Peyer's patch (tissue), 4 donors: ENCODE data around the gene R3HDM2.

Experiments
- CTCF ChIP-seq, 6 experiments: fragments of 450-650 bp in 4 of 6; fragments of 200-600 bp in 2 of 6; sonication (generic) in 1 of 6; IDR thresholded peaks; one replicate each; pipeline ENCODE4 v1.5.1; 2017 to 2019; ENCODE audit warnings: antibody characterized with exemption in 6 of 6, mild to moderate bottlenecking in 3 of 6, moderate library complexity in 1 of 6
- POLR2A ChIP-seq, 2 donors: fragments of 450-650 bp; IDR thresholded peaks; one replicate each; pipeline ENCODE4 v1.5.1; 2017; ENCODE audit warnings: antibody characterized with exemption in 2 of 2, mild to moderate bottlenecking in 2 of 2, moderate library complexity in 2 of 2

GRCh38 chr12:57242691-57243454 lies 188.0 kb downstream of the R3HDM2 start:
- TF ChIP-seq CTCF (IDR thresholded peaks at IDR 0.05) (peak in 5 of 6 experiments; percentile 35 to 65 (median 46)), POLR2A (IDR thresholded peaks at IDR 0.05) (no peak)
